A549 (cell line): Measurements from ENCODE around the gene HES3. TPM values are rescaled to one million over a fixed set of nuclear protein-coding genes. Genes with fewer than 3 reads are reported as not detected.

Experiments used
- ATAC-seq, 2 experiments: fragments of 200-7000 bp in 1 of 2; fragments of >200 bp in 1 of 2; cut with Nextera tagmentation in 1 of 2; cut with Tn5 transposase in 1 of 2; 3 replicates each; pipeline versions ENCODE4 v1.8.0 to v1.9.1; 2018 to 2020; ENCODE audit warnings: mild to moderate bottlenecking in 1 of 2, moderate library complexity in 1 of 2
- CTCF ChIA-PET: fragments of 300-600 bp; sonication (Branson Sonifier 250); formaldehyde crosslinking; extraction: SDS; loops from one replicate; lab custom pipeline; 2021; ENCODE audit warnings: antibody characterized with exemption, inconsistent platforms; lab: Yijun Ruan, JAX
- POLR2A ChIA-PET: fragments of 350-600 bp; formaldehyde crosslinking; extraction: SDS; loops from one replicate; lab custom pipeline; 2021; ENCODE audit warnings: antibody characterized with exemption, inconsistent platforms; lab: Yijun Ruan, JAX
- DNase-seq, 2 experiments: peaks; one replicate each; pipeline versions ENCODE4 v3.0.0 to v3.0.0-alpha.2; 2011 to 2016; ENCODE audit warnings: low read depth in 1 of 2, low spot score in 1 of 2
- FAIRE-seq: peaks from 2 replicates; lab custom pipeline; 2011; peaks lifted over from hg19 to GRCh38; lab: Jason Lieb, UNC
- H3K27ac ChIP-seq, 2 experiments: fragments of >200 bp; sonication (Bioruptor Twin); formaldehyde crosslinking; 3 replicates each; pipeline ENCODE4 v1.5.1; 2016 to 2017
- H3K4me1 ChIP-seq: fragments of >200 bp; sonication (Bioruptor Twin); formaldehyde crosslinking; 3 replicates; pipeline ENCODE4 v1.6.1; 2016
- H3K4me2 ChIP-seq: fragments of >200 bp; sonication (Bioruptor Twin); formaldehyde crosslinking; 3 replicates; pipeline ENCODE4 v1.6.1; 2016
- H3K4me3 ChIP-seq: fragments of >200 bp; sonication (Bioruptor Twin); formaldehyde crosslinking; 3 replicates; pipeline ENCODE4 v1.5.1; 2016
- H3K9me3 ChIP-seq: fragments of >200 bp; sonication (Bioruptor Twin); formaldehyde crosslinking; 3 replicates; pipeline ENCODE4 v1.6.1; 2016
- CBX8 ChIP-seq: fragments of 200-600 bp; sonication (generic); IDR thresholded peaks from 2 replicates; pipeline ENCODE4 v1.6.1; 2016
- CHD2 ChIP-seq: fragments of 150-350 bp; IDR thresholded peaks from 2 replicates; pipeline ENCODE4 v1.6.1; 2014; ENCODE audit warnings: low read length; ENCODE audit not compliant: partially characterized antibody
- CHD4 ChIP-seq: fragments of 200-600 bp; sonication (generic); IDR thresholded peaks from 2 replicates; pipeline ENCODE4 v1.6.1; 2016; ENCODE audit warnings: antibody characterized with exemption, mild to moderate bottlenecking, borderline replicate concordance
- EHF ChIP-seq: fragments of 250-450 bp; sonication (Bioruptor Pico); IDR thresholded peaks from 2 replicates; pipeline ENCODE4 v1.5.0; 2020; ENCODE audit warnings: mild to moderate bottlenecking
- ESRRA ChIP-seq: fragments of 150-350 bp; IDR thresholded peaks from 2 replicates; pipeline ENCODE4 v1.6.1; 2014; ENCODE audit warnings: mild to moderate bottlenecking, low read length, borderline replicate concordance
- HES2 ChIP-seq: fragments of >200 bp; sonication (Bioruptor Twin); formaldehyde crosslinking; IDR thresholded peaks from 2 replicates; pipeline ENCODE4 v1.6.1; 2016
- HEYL ChIP-seq: fragments of 250-450 bp; sonication (Bioruptor Pico); IDR thresholded peaks from 2 replicates; pipeline ENCODE4 v1.8.0; 2021; ENCODE audit warnings: mild to moderate bottlenecking, moderate library complexity
- HOXB5 ChIP-seq: fragments of 250-450 bp; sonication (Bioruptor Pico); IDR thresholded peaks from 2 replicates; pipeline ENCODE4 v1.5.0; 2020; ENCODE audit warnings: mild to moderate bottlenecking, moderate library complexity
- KDM1A ChIP-seq: fragments of 200-600 bp; sonication (generic); IDR thresholded peaks from 2 replicates; pipeline ENCODE4 v1.6.1; 2016; ENCODE audit warnings: low read depth, mild to moderate bottlenecking
- KDM5A ChIP-seq: fragments of 200-600 bp; sonication (generic); IDR thresholded peaks from 2 replicates; pipeline ENCODE4 v1.6.1; 2016; ENCODE audit warnings: antibody characterized with exemption, mild to moderate bottlenecking
- MAX ChIP-seq: IDR thresholded peaks from 2 replicates; pipeline ENCODE4 v1.6.1; 2012
- MAZ ChIP-seq: fragments of 150-350 bp; IDR thresholded peaks from 2 replicates; pipeline ENCODE4 v1.6.1; 2014; ENCODE audit warnings: antibody characterized with exemption, low read depth, low read length, borderline replicate concordance
- NFE2L2 ChIP-seq: fragments of 150-350 bp; conservative IDR thresholded peaks from 2 replicates; pipeline ENCODE4 v1.6.1; 2014; ENCODE audit warnings: low read length
- PBX3 ChIP-seq: IDR thresholded peaks from 2 replicates; pipeline ENCODE4 v1.6.1; 2012
- RAD21 ChIP-seq, 2 experiments: fragments of >200 bp in 1 of 2; sonication (Bioruptor Twin) in 1 of 2; formaldehyde crosslinking in 1 of 2; IDR thresholded peaks in 1 of 2; conservative IDR thresholded peaks in 1 of 2; 2 replicates in 1 of 2; 3 replicates in 1 of 2; pipeline ENCODE4 v1.6.1; 2012 to 2018; ENCODE audit warnings: inconsistent platforms in 1 of 2
- ZFP36 ChIP-seq: fragments of 450-650 bp; IDR thresholded peaks from 2 replicates; pipeline ENCODE4 v1.6.1; 2014; ENCODE audit warnings: borderline replicate concordance; ENCODE audit not compliant: partially characterized antibody
- WGBS: methylation state at CpG from one replicate; pipeline ENCODE4 v1.1.6; 2017; ENCODE audit errors: missing lambda C conversion rate; 5-methylcytosine and 5-hydroxymethylcytosine counted together
- polyA plus RNA-seq, 4 experiments: library from polyadenylated mRNA; depleted of rRNA in 3 of 4; stranded (reverse); fragments of >200 nt; fragmentation: RNase III in 1 of 4; extraction: RNeasy Plus Mini Kit Qiagen cat#74134 plus additional on column Dnase treatment in 1 of 4; gene quantifications; 2 replicates in 3 of 4; 3 replicates in 1 of 4; pipeline ENCODE4 v1.2.3, GENCODE V29; 2011 to 2017
- TF ChIP-seq, protein P1 (sequence below): fragments of 250-450 bp; sonication (Bioruptor Pico); IDR thresholded peaks from 2 replicates; pipeline ENCODE4 v1.5.0; 2021; ENCODE audit warnings: mild to moderate bottlenecking, moderate library complexity, borderline replicate concordance
- TF ChIP-seq, protein P2 (sequence below): fragments of 200-600 bp; sonication (generic); IDR thresholded peaks from 2 replicates; pipeline ENCODE4 v1.6.1; 2016; ENCODE audit warnings: antibody characterized with exemption, mild to moderate bottlenecking, moderate library complexity

Gene HES3
- polyA plus RNA-seq, 2 of the 4 experiments (the other 2 are of a cell fraction), result not detected

DNA sequence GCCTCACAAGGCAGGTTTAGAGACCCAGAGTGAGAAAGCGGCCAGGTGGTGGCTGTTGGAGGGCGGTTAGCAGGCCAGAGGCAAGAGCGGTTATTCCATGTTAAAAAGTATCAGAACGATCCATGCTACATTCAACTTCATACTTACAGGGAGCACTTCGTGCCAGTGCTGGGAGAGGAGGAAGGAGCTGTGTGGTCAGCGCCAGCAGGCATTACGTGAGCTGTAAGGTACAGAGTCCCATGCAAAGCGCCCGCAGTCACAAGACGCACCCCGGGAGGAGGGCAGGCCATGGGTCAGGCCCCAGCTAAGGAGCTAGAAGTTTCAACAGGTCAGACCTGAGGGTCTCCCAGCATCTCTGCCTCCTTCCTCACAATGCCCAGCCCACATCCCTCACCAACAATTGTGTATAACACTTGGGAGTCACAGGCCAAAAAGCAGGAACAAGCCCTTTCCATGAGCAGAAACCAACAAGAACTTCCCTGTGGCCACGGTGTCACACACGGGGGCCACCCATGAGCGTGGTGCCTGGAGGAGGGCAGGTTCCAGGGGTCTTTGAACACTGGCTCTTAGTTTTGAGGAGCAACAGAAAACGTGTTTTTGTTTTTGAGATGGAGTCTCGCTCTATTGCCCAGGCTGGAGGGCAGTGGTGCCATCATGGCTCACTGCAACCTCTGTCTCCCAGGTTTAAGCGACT is 38.7 kb downstream of the HES3 start:
- no peak overlapping the region for H3K4me2 ChIP-seq
- no peak for TF ChIP-seq HEYL (CRISPR knock-in tag)
- TF ChIP-seq ZFP36, result no peak
- TF ChIP-seq, protein P1, sequence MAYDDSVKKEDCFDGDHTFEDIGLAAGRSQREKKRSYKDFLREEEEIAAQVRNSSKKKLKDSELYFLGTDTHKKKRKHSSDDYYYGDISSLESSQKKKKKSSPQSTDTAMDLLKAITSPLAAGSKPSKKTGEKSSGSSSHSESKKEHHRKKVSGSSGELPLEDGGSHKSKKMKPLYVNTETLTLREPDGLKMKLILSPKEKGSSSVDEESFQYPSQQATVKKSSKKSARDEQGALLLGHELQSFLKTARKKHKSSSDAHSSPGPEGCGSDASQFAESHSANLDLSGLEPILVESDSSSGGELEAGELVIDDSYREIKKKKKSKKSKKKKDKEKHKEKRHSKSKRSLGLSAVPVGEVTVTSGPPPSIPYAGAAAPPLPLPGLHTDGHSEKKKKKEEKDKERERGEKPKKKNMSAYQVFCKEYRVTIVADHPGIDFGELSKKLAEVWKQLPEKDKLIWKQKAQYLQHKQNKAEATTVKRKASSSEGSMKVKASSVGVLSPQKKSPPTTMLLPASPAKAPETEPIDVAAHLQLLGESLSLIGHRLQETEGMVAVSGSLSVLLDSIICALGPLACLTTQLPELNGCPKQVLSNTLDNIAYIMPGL (CRISPR knock-in tag), result no peak
- no peak for TF ChIP-seq MAZ
- TF ChIP-seq PBX3, result no peak
- ChIA-PET CTCF (interaction anchor here (2.3 to 3.9 kb wide), 2 partner anchors 36 to 61 kb away, joined by 6 to 17 read pairs; no protein-coding TSS in a partner anchor), POLR2A (no interaction called here)
- H3K4me3 ChIP-seq, result no peak overlapping the region
- no peak for FAIRE-seq
- WGBS, result 85% methylated on average over 13 of the region's 17 CpGs
- no peak for DNase-seq
- no peaks in the 10 kb centered on the region for H3K9me3 ChIP-seq
- no peak for ATAC-seq
- no peaks in the 10 kb centered on the region for H3K4me1 ChIP-seq
- H3K27ac ChIP-seq, result no peak overlapping the region

DNA sequence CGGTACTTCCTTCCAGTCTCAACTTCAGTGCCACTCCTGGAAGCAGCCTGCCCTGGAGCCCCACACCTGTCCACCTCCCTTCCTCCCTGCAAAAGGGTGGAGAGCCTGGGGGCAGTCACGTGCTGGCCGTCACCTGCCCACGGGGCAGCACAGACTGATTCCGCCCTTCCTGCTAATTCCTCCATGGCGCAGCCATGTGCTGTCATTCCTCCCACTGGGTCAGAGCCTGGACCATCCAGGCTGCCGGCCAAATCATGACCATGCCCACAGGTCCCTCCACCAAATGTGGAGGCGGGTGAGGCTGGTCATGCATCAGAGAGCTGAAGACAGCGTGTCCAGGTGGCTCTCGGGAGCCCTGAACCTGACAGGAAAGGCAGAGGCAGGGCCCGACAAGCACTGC is 41.4 kb downstream of the HES3 start:
- H3K9me3 ChIP-seq, result no peaks in the 10 kb centered on the region
- WGBS, result 100% methylated on average over 6 of the region's 11 CpGs
- no peak for DNase-seq
- no peak overlapping the region for H3K4me2 ChIP-seq
- POLR2A ChIA-PET, result no interaction called here
- no peak for TF ChIP-seq NFE2L2
- no peak for TF ChIP-seq EHF (CRISPR knock-in tag)
- TF ChIP-seq CBX8, result no peak
- no peak for TF ChIP-seq RAD21 (conservative IDR thresholded peaks at IDR 0.05 in 1 of 2, IDR thresholded peaks at IDR 0.05 in 1 of 2)
- TF ChIP-seq KDM5A, result no peak
- TF ChIP-seq KDM1A, result no peak
- TF ChIP-seq CHD4, result no peak
- TF ChIP-seq MAX, result no peak
- no peak for TF ChIP-seq HES2
- no peak for TF ChIP-seq HOXB5
- TF ChIP-seq ESRRA, result no peak
- TF ChIP-seq, protein P2, sequence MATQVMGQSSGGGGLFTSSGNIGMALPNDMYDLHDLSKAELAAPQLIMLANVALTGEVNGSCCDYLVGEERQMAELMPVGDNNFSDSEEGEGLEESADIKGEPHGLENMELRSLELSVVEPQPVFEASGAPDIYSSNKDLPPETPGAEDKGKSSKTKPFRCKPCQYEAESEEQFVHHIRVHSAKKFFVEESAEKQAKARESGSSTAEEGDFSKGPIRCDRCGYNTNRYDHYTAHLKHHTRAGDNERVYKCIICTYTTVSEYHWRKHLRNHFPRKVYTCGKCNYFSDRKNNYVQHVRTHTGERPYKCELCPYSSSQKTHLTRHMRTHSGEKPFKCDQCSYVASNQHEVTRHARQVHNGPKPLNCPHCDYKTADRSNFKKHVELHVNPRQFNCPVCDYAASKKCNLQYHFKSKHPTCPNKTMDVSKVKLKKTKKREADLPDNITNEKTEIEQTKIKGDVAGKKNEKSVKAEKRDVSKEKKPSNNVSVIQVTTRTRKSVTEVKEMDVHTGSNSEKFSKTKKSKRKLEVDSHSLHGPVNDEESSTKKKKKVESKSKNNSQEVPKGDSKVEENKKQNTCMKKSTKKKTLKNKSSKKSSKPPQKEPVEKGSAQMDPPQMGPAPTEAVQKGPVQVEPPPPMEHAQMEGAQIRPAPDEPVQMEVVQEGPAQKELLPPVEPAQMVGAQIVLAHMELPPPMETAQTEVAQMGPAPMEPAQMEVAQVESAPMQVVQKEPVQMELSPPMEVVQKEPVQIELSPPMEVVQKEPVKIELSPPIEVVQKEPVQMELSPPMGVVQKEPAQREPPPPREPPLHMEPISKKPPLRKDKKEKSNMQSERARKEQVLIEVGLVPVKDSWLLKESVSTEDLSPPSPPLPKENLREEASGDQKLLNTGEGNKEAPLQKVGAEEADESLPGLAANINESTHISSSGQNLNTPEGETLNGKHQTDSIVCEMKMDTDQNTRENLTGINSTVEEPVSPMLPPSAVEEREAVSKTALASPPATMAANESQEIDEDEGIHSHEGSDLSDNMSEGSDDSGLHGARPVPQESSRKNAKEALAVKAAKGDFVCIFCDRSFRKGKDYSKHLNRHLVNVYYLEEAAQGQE, result no peak
- no peak for TF ChIP-seq PBX3
- no peak for TF ChIP-seq CHD2
- no peak for ATAC-seq
- no peak for FAIRE-seq
- CTCF ChIA-PET, result no interaction called here
- H3K4me1 ChIP-seq, result no peaks in the 10 kb centered on the region
- H3K4me3 ChIP-seq, result no peak overlapping the region
- no peak overlapping the region for H3K27ac ChIP-seq
